HepG2 (cell line): ENCODE data around the gene GMPPA. TPM values are rescaled to one million over a fixed set of nuclear protein-coding genes. Genes with fewer than 3 reads are reported as not detected.

Experiments
- NFATC3 ChIP-seq: sonication (generic); formaldehyde crosslinking; IDR thresholded peaks from 2 replicates; pipeline ENCODE4 v1.5.1; 2020; ENCODE audit warnings: mild to moderate bottlenecking, missing genetic modification reagents
- SRSF1 ChIP-seq: fragments of 200-400 bp; formaldehyde crosslinking; optimal IDR thresholded peaks from 2 replicates; pipeline ENCODE3; 2017; ENCODE audit warnings: mild to moderate bottlenecking, low read depth, low read length, moderate library complexity
- polyA plus RNA-seq, 8 experiments: library from polyadenylated mRNA; depleted of rRNA in 3 of 8; stranded (reverse) in 7 of 8; unstranded in 1 of 8; fragments of >200 nt; fragmentation: Illumina TruSeq in 4 of 8; extraction: Trizol in 4 of 8; gene quantifications; 2 replicates each; pipeline versions ENCODE4 v1.2.1 to v1.2.3, GENCODE V29; 2011 to 2016; ENCODE audit warnings: low read depth in 4 of 8, missing spikeins in 1 of 8, mixed read lengths in 1 of 8; ENCODE audit not compliant: insufficient read depth in 1 of 8
- total RNA-seq, 5 experiments: library from RNA; depleted of rRNA; stranded (reverse); fragments of >200 nt; fragmentation: Illumina TruSeq; extraction: Trizol; gene quantifications; 2 replicates each; pipeline ENCODE4 v1.2.3, GENCODE V29; 2016; ENCODE audit warnings: low read depth in 1 of 5
- TF ChIP-seq, protein P1 (sequence below): sonication (generic); formaldehyde crosslinking; IDR thresholded peaks from 2 replicates; pipeline ENCODE4 v1.4.0; 2020; ENCODE audit warnings: missing genetic modification reagents, borderline replicate concordance
- TF ChIP-seq, protein P2 (sequence below): sonication (generic); formaldehyde crosslinking; IDR thresholded peaks from 2 replicates; pipeline ENCODE4 v1.8.0; 2022; ENCODE audit warnings: low read depth, missing genetic modification reagents
- TF ChIP-seq, protein P3 (sequence below): sonication (generic); formaldehyde crosslinking; conservative IDR thresholded peaks from 2 replicates; pipeline ENCODE4 v1.4.0; 2020; ENCODE audit warnings: missing genetic modification reagents

Gene GMPPA
- total and polyA plus RNA-seq, 2 of the 13 experiments (the other 11 are each of a cell fraction or from before 2014, with no cell fraction given): 81.1 to 106 TPM

DNA sequence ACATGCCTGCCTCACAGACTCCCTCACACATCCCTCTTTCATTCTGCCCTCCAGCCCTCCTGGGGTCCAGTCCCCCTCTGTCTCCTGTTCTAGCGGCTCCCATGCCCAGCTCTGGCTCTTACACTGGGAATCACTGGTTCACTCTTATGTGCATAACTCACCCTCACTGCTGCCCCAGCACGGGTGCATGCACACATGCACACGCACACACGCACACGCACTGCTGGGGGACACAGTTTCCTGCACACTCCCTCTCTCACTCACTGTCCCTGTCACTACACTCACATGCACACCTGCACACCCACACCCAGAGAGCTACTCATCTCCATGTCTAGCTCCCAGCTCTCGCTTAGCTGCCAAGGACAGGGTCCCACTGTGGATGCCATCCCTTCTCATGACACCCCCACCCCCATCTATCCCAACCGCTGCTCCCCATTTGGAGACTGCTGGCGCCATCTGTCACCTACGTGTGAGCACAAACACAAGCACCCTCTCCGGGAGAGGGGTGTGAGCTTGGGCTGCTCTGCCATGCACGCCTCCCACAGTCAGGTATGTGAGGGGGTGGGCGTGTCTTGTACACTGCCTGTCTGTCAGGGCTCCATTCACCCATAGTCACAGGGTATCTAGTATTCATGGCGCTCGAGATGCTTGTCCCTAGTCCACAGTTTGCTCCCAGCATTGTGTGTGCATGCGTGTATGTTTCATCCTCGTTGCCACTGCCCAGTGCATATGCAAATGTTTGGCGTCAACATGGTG lies 17.4 kb downstream of the GMPPA start (continued):
- TF ChIP-seq, protein P1, sequence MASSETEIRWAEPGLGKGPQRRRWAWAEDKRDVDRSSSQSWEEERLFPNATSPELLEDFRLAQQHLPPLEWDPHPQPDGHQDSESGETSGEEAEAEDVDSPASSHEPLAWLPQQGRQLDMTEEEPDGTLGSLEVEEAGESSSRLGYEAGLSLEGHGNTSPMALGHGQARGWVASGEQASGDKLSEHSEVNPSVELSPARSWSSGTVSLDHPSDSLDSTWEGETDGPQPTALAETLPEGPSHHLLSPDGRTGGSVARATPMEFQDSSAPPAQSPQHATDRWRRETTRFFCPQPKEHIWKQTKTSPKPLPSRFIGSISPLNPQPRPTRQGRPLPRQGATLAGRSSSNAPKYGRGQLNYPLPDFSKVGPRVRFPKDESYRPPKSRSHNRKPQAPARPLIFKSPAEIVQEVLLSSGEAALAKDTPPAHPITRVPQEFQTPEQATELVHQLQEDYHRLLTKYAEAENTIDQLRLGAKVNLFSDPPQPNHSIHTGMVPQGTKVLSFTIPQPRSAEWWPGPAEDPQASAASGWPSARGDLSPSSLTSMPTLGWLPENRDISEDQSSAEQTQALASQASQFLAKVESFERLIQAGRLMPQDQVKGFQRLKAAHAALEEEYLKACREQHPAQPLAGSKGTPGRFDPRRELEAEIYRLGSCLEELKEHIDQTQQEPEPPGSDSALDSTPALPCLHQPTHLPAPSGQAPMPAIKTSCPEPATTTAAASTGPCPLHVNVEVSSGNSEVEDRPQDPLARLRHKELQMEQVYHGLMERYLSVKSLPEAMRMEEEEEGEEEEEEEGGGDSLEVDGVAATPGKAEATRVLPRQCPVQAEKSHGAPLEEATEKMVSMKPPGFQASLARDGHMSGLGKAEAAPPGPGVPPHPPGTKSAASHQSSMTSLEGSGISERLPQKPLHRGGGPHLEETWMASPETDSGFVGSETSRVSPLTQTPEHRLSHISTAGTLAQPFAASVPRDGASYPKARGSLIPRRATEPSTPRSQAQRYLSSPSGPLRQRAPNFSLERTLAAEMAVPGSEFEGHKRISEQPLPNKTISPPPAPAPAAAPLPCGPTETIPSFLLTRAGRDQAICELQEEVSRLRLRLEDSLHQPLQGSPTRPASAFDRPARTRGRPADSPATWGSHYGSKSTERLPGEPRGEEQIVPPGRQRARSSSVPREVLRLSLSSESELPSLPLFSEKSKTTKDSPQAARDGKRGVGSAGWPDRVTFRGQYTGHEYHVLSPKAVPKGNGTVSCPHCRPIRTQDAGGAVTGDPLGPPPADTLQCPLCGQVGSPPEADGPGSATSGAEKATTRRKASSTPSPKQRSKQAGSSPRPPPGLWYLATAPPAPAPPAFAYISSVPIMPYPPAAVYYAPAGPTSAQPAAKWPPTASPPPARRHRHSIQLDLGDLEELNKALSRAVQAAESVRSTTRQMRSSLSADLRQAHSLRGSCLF (CRISPR knock-in tag): no peak
- TF ChIP-seq, protein P2, sequence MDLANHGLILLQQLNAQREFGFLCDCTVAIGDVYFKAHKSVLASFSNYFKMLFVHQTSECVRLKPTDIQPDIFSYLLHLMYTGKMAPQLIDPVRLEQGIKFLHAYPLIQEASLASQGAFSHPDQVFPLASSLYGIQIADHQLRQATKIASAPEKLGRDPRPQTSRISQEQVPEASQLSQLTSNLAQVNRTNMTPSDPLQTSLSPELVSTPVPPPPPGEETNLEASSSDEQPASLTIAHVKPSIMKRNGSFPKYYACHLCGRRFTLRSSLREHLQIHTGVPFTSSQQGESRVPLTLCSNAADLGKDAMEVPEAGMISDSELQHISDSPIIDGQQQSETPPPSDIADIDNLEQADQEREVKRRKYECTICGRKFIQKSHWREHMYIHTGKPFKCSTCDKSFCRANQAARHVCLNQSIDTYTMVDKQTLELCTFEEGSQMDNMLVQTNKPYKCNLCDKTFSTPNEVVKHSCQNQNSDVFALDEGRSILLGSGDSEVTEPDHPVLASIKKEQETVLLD (CRISPR knock-in tag): no peak
- TF ChIP-seq NFATC3 (no peak), SRSF1 (no peak)
- TF ChIP-seq, protein P3, sequence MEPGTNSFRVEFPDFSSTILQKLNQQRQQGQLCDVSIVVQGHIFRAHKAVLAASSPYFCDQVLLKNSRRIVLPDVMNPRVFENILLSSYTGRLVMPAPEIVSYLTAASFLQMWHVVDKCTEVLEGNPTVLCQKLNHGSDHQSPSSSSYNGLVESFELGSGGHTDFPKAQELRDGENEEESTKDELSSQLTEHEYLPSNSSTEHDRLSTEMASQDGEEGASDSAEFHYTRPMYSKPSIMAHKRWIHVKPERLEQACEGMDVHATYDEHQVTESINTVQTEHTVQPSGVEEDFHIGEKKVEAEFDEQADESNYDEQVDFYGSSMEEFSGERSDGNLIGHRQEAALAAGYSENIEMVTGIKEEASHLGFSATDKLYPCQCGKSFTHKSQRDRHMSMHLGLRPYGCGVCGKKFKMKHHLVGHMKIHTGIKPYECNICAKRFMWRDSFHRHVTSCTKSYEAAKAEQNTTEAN: no peak
